IPS DF 4.7 (cell line): ENCODE measurements around the gene ERFE.

ENCODE experiments used
- DNase-seq: peaks from one replicate; pipeline ENCODE4 v3.0.0-alpha.2; 2013; ENCODE audit warnings: low spot score; ENCODE audit errors: extremely low read depth

Gene ERFE

DNA sequence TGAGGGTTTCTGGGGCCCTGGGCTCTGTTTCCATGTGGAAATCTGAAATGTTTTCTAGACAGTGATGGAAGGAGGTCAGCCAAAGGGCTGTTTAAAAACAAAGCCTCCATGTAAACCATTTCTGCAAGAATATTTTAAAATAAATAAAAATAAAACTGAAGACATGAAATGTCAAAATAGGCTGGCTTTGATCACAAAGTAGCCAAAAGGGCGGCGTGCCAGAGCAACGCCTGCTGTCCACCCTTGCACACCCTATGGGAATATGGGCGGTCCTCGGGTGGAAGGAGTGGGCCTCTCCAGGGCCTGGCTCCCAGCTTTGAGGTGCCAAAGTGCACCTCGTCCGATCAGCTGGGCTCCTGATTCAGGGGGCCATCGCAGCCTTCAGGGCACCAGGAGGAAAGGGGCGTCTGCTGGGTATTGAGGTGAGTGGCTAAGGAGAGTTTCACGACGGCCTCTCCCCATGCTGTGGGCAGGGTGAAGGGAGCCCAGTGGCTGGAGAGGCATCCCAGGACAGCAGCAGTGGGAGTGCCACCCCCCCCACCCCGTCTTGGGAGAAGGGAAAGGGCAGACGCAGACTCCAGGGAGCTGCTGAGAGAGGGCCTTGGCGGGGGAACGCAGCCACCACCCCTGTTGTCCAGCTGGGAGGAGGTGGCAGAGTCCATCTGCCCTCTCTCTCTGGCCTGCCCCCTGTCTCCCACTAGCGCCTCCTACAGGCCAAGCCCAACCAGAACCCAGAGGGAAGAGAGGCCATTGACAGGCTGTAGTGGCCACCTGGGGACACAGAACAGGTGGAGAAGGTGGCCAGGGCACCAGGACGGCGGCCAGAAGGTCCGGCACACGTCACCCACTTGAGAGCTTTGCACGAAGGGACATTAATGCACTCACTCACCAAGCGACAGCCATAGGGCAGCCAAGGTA lies 5.7 kb upstream of the ERFE start:
- no peak for DNase-seq

DNA sequence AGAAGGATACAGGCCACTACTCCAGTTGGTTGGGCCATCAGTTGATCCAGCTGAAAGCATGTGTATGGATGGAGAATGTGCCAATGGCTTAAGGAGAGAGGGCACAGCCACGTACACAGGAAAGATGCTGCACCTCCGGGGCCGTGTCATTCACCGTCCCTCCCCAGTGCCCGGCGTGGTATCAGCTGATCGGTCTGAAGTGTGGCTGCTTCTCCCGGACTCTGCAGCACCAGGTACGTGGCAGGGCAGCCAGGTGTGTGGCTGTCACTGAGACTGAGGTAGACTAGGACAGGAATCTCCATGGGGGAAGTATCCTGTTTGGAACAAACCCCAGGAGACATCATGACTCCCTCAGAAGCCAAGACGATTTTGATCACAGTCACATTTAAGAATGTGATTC lies 4.2 kb upstream of the ERFE start:
- no peak for DNase-seq

DNA sequence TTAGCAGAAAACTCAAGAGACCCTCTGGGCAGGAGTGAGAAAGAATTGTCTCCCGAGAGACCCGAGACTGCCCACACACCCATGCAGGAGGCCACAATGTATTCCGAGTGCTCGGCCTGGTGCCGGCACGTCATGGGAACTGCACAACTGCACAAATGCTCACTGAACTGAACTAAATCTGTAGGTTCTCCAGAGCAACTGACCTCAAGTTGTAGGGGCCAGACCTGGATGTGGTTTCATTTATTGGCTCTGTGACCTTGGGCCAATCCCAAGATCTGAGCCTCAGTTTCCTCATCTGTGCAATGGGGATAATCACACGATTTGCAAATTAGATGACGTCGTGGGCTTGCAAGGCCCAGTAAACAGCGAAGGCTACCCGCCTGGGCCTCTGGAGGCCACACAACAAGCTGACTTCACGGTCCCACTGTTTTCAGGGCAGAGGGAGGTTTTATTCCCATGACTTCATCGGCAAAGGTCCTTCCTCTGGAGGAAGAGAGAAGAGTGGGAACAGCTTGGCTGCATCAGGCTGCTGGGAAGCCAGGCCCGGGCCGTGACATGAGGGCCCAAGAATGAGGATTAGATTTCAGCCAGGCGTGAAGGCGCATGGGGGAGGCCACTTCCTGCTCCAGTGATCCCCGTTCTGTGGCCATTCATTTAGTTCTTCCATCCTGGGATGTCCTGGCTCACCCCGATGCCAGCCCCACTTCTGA lies 3.6 kb upstream of the ERFE start:
- no peak for DNase-seq

DNA sequence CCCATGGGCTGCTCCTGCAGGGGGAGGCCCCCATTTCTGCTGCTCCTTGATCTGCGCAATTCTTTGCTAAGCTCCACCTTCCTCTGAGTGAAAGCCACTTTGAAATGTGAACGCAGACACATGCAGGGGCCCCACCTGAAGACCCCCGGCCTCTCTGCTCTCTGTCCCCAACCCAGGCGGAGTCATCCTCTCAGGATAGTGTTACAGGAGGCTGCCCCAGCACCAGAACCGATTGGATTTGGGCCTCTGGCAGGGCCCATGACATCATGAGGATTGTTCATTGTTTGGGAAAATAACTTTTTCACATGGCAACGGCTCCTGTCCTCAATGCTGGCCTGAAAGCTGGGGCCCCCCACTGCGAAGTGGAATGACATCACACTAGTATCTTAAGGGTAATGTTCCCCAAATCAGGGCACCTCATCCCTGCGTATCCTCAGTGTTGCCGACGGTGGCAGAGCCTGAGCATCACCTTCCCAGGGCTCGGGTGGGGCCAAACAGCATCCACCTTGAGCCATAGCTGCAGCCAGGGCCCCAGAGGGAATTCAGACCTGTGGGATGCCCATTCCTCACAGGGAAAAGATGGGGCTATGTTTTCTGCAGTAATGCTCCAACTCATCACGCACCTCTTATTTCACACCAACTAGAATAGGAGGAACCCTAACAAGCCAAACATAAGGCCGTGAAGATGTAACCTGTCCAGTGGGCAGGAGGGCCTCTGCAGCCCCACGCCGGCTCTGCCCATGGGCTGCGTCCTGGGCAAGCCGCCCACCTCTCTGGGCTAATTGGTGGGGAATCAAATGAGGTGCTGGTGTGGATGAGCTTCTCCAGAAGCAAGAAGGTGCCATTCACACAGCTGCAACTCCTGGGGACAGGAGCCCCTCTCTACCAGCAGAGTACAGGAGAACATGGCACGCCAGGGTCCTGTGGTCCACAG lies 2.7 kb upstream of the ERFE start:
- DNase-seq, result no peak

DNA sequence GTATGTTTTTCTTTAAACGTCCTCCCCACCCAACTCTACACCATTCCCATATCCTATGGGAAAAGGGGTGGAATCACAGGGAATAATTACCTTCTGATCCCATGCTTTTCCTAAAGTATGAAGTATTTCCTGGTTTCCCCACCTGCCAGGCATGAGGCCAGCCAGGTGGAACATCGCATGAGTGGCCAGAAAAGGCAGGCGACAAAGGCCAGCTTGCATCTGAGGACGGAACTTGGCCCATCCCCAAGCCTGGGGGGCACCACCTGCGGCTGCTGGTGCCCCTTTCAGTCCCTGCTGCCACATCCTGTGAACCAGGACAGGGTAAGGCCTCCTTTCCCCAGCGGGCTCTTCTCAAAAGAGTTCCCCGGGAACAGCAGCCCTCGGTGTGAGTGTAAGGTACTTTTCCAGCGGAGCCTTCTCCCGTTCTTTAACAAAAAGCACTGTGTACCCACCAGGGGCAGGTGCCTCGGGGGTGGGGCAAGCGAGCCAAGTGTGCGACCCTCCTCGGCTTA lies 1.2 kb upstream of the ERFE start:
- DNase-seq, result no peak

DNA sequence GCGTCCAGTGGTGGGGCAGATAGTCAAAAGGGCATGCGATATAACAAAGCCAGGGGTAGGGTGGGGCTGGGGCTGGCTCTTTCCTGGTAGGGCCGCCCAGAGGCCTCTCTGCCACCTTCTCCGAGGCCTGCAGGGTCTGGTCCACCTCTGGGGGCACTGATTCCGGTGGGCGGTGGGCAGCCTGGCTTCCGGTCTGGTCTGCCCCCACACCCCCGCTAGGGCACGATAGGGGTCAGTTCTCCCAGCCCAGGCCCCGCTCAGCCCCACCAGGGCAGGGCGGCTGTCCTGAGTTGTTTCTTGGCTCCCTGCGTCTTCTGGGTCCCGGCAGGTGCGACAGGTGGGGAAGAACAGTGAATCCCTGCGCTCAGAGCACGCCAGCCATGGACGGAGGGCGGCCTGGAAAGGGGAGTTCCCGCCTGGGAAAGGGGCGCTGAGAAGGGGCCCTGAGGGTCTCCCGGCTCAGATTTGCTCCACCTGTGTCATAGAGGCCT lies 707 bp upstream of the ERFE start:
- no peak for DNase-seq

DNA sequence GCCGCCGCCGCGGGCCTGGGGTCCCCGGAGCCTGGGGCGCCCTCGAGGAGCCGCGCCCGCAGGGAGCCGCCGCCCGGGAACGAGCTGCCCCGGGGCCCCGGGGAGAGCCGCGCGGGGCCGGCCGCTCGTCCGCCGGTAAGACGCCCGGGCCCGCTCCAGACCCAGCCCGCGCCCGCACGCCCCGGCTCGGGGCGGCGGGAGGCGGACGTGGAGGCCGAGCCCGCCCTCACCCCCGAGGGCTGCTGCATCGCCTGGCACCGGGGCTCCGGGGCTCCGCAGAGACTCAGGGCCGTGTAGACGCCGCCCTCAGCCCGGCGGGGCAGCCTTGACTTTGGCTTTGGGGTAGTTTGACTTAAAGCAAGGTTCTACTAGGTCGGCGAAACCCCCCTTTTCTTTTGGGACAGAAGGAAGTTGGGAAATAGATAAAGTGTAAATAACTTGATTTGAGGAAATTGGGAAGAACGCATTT lies 335 bp downstream of the ERFE start:
- no peak for DNase-seq

DNA sequence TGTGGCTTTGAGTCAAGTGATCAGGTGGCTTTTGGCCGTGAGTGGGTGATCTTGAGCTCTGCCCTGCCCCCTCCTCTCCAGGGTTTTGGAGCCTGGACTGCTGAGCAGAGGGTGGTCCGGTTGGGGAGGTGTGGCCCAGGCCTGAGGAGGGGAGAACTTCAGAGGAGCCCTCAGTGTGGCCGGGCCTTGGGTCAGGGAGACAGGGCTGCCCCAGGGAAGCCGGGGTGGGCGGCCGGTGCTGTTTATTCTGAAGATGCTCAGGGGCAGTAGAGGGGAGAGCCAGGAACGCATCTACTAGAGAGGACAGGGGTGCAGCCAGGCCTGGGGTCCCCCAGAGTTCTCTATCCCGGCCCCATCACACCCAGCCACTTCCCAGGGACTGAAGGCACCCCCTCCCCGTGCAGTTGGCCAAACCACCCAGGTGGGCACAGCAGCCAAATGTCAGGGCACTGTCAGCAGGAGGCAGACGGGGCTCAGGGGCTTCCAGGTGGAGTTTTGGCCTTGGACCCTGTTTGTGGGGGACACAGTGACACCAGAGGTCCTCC lies 963 bp downstream of the ERFE start:
- DNase-seq, result no peak

DNA sequence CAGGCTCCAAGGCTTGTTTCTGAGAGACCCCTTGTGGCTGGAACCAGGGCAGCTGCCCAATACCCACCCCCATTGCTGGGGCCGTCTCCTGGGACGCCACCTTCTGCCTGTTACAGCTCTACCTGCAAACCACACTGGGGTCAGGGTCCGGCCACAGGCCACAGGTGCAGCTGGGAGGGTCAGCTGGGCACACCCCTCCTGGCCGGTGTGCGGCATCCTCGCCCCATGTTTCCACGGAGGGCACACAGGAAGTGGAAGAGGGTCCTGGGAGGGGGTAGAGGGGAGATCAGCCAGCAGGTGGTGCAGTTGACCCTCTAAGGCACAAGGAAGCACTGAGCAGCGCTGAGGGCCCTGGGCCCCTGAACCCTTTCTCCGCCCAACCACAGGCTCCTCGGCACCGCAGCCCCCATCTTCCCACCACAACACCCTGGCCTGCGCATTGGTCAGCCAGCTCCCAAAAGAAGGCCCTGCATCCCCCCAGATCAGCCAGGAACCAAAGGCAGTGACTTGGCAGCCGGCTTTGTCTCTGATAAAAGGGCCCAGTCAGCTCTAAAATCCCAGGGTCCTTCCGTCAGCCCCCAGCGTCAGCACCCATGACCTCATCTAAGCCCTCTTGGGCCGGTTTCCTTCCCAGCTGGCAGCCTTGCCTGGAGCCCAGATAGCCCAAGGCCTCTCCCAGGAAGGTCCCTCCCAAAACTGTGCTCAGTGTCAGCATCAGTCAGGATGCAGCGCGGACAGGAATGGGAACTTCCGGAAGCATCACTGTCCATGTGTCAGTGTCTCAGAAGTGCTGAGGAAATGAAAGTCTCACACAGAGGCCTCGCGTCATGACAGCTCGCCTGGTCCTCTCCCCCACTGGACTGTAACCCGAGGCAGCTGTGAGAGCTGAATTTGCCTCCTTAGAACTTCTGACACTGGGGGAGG lies 1.7 kb downstream of the ERFE start:
- DNase-seq, result no peak

DNA sequence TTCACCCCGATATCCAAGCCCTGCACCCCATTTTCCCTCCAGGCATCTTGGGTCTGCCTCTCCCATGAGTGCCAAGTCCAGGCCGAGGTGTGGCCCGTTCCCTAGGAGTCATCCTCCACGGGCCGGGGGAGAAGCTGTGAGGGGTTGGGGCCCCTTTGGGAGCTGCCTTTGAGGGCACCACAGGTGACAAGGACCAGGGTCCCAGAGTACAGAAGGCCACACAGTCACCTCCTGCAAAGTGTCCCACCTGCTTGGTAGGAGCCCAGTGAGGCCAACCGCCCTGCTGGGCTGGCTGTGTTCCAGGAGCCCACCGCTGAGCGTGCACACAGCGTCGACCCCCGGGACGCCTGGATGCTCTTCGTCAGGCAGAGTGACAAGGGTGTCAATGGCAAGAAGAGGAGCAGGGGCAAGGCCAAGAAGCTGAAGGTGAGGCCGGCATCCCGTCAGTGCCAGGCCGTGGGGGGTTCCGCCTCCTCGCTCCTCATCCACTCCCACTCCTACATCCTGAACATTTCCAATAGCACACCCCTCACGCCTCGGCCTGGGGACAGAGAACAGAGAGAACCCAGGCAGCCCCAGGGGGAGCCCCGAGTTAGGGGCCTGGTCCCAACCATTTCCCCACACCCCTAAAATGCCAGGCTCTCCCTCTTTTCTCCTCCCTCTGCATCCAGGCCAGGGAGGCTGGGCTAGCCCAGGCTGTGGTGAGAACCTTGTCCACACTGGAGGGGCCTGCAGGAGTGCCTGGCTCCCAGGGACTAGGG lies 2.7 kb downstream of the ERFE start:
- DNase-seq, result no peak

DNA sequence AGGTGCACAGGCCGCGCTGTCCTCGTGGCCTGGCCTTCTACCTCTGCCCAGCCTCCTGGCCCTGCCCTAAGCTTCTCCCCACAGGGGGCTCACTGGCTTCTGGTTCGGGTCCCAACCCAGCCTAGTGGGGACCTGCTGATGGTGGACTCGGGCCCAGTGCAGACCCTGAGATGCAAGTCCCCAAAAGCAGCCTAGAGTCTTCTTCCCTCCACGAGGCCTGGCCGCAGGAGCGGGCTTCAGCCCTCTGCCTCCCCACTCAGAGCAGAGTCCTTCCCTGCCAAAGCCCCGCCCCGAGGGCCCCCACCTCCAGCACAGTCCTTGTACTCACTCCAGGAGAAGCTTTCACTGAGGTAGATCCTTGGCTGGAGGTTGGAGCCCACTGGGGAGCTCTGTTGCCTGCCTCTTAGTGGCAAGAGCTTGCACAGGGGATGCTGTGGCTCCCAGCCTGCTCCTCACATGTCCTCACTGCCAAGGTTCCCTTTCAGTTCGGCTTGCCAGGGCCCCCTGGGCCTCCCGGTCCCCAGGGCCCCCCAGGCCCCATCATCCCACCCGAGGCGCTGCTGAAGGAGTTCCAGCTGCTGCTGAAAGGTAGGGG lies 3.6 kb downstream of the ERFE start:
- no peak for DNase-seq

DNA sequence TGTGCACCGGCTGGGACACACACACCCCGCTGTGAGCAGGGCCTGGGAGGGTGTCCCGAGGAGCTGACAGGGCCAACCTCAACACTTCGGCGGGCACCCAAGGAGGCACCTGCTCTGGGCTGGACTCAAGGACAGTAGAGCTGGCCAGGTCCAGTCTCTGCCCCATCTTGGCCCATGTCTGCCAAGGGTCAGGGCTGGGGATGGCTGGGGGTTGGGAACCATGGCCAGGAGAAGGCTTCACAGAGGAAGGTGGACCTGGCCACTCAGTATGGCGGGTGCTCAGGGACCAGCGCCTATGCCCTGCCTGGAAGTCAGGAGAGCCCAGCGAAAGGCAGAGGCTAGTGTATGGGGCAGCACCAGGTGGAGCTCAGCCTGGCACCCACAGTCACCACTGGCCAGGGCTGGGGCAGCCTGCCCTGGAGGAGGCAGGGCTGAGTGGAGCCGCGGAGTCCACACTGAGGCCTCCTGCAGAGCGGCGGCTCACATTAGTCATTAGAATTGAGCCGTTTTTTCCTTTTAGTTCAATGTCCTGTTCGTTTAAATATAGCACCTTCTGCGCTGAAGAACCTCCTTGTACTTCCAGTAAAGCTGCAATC lies 4.2 kb downstream of the ERFE start:
- no peak for DNase-seq

DNA sequence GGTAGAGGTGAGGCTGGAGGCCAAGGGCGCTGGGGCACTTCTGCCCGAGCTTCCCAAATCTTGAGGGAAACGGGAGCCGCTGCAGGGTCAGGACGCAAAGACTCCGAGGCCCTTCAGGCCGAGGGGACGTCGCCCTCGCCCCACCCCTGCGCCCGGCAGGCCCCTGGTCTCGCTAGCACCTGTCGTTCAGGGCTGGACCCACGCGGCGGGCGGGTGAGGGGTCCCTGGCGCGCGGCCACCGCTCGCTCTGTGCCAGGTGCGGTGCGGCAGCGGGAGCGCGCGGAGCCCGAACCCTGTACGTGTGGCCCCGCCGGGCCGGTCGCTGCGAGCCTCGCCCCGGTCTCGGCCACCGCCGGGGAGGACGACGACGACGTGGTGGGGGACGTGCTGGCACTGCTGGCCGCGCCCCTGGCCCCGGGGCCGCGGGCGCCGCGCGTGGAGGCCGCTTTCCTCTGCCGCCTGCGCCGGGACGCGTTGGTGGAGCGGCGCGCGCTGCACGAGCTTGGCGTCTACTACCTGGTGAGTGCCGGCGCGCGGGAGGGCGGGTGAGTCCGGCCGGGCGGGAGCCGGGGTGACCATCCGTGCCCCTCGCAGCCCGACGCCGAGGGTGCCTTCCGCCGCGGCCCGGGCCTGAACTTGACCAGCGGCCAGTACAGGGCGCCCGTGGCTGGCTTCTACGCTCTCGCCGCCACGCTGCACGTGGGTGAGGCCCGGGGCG lies 4.9 kb downstream of the ERFE start:
- DNase-seq, result no peak

DNA sequence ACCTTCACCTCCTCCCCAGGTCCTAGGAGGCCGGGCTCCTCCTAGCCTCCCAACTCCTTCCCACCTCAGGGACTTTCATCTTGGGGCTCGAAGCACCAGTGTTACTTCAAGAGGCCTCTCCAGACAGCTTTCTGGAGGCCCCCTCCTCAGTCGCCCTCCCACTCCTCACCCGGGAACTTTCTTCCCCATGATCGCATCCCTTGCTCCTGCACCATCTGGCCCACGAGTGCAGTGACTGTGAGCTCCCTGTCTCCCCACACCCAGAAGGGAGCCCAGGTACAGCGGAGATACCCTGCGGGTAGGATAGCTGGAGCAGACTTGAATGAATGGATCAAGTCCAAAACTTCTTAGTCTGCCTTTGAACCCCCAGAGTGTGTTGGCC lies 6.1 kb downstream of the ERFE start:
- no peak for DNase-seq

DNA sequence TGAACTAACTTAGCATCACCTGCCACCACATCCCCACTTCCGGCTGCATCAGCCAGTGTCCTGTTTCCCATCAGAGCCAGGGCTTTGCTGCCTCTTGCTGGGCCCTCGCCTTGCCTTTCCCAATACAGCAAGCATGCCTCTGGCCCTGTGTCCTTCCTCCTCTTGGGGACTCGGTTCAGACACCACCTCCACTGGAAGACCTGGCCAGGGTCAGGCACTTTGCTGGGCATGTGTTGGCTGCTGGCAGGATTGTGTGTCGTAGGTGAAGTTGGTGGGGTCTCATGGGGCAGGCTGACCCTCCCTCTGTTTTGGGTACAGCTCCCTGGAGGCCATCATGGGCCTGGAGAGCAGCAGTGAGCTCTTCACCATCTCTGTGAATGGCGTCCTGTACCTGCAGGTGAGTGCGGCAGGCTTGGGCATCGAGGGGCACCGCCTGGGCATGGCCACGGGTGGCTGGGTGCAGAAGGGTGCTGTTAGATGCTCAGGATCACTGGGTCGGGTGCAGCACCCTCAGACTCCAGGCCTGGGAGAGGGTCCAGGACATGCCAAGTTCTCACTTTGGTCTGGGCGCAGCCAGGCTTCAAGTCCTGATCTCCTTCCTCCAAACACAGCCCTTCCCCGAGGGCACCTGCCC lies 6.6 kb downstream of the ERFE start:
- DNase-seq, result no peak

DNA sequence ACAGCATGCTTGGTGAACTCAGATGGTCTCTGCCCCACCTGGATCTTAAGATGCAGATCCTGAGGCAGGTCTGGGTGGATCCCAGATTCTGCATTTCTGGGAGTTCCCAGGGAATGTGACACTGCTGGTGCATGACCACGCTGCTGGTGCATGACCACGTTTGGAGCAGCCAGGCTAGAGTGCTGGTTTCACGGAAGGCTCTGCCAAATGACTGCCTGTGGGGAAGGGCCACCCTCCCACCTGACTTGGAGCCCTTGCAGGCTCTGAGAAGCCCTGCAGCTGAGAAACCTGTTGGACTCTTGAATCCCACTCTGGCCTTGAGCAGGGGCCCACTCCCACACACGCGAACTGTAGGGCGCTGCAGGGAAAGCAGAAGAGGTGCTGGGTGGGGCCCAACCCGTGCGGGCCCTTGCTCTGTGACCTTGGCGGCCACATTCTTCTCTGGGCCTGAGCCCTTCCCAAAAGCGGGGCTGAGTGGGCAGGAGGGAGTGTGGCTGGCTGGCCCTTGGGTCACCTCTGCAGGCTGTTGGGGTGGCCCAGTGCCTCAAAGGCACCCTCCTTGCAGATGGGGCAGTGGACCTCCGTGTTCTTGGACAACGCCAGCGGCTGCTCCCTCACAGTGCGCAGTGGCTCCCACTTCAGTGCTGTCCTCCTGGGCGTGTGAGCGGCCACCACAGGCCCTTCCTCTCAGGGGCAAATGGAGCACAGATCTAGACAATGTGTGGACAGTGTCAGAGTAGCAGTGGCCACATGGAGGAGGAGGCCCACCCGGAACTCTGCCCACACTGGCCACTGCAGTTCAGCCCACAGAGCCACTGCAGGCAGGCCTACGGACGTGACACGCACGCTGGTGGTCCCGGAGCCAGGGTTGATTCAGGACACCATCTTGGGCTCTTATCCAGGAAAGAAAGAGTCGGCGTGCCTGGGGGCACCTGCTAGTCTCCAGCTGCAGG lies 7.9 kb downstream of the ERFE start:
- no peak for DNase-seq
